ENCODE measurements around the gene ABCC8.

The ABCC8 gene

DNA sequence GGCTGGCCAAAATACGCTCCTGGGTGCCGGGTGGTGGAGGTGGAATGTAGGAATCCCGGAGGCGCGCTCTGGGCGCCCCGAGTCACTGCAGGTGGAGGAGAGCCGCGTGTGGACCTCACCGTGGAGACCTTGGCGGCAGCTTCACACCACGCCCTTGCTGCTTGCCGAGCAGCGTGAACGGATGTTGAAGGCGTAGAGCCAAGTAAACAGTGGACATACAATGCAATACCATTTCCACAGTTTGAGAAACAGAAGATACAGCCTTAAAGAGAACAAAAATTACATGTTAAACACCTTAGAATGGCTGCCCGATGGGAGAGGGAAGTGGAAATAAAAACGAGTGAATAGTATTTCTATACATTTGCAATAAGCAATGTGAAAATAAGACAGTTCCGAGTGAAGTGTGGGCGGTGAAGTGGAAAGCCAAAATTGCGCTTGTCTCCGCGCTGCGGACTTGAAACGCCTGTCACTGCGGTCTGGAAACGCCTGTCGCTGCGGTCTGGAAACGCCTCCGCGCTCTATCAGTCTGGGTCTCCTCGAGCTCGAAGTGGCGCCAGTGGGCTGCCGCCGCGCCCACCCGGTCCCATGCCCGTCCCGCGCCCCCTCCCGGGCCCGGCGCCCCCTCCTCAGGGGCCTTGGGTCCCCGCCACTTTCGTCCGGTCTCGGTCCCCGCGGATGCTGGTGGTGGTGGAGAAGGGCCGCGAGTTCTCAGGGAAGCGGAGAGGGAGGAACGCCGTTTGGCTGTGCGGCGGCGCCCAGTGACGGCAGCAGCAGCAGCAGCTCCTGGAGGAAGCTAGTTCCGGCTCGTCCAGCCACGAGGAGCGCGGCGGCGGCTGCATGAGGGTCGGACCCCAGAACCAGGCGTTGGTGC is 123.5 kb downstream of the ABCC8 start (continued):
- TF ChIP-seq, protein P1, sequence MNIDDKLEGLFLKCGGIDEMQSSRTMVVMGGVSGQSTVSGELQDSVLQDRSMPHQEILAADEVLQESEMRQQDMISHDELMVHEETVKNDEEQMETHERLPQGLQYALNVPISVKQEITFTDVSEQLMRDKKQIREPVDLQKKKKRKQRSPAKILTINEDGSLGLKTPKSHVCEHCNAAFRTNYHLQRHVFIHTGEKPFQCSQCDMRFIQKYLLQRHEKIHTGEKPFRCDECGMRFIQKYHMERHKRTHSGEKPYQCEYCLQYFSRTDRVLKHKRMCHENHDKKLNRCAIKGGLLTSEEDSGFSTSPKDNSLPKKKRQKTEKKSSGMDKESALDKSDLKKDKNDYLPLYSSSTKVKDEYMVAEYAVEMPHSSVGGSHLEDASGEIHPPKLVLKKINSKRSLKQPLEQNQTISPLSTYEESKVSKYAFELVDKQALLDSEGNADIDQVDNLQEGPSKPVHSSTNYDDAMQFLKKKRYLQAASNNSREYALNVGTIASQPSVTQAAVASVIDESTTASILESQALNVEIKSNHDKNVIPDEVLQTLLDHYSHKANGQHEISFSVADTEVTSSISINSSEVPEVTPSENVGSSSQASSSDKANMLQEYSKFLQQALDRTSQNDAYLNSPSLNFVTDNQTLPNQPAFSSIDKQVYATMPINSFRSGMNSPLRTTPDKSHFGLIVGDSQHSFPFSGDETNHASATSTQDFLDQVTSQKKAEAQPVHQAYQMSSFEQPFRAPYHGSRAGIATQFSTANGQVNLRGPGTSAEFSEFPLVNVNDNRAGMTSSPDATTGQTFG (tag by site-specific recombination; IDR thresholded peaks at IDR 0.05; ENCODE audit: borderline replicate concordance): no peak
- TF ChIP-seq, protein P2, sequence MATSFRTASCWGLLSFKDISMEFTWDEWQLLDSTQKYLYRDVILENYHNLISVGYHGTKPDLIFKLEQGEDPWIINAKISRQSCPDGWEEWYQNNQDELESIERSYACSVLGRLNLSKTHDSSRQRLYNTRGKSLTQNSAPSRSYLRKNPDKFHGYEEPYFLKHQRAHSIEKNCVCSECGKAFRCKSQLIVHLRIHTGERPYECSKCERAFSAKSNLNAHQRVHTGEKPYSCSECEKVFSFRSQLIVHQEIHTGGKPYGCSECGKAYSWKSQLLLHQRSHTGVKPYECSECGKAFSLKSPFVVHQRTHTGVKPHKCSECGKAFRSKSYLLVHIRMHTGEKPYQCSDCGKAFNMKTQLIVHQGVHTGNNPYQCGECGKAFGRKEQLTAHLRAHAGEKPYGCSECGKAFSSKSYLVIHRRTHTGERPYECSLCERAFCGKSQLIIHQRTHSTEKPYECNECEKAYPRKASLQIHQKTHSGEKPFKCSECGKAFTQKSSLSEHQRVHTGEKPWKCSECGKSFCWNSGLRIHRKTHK (tag by site-specific recombination; IDR thresholded peaks at IDR 0.05): no peak
- TF ChIP-seq, protein P3, sequence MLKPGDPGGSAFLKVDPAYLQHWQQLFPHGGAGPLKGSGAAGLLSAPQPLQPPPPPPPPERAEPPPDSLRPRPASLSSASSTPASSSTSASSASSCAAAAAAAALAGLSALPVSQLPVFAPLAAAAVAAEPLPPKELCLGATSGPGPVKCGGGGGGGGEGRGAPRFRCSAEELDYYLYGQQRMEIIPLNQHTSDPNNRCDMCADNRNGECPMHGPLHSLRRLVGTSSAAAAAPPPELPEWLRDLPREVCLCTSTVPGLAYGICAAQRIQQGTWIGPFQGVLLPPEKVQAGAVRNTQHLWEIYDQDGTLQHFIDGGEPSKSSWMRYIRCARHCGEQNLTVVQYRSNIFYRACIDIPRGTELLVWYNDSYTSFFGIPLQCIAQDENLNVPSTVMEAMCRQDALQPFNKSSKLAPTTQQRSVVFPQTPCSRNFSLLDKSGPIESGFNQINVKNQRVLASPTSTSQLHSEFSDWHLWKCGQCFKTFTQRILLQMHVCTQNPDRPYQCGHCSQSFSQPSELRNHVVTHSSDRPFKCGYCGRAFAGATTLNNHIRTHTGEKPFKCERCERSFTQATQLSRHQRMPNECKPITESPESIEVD (tag by site-specific recombination; IDR thresholded peaks at IDR 0.05): no peak
- TF ChIP-seq ZFP69B (tag by site-specific recombination; IDR thresholded peaks at IDR 0.05): 0 out of 2 replicates have a peak, but pooled peaks have one; percentile 34
- TF ChIP-seq FEZF1 (tag by site-specific recombination; IDR thresholded peaks at IDR 0.05): no peak
- TF ChIP-seq ZEB2 (tag by site-specific recombination; IDR thresholded peaks at IDR 0.05): peak; percentile 54; the same call in 1 of the 2 replicates
- TF ChIP-seq, protein P4, sequence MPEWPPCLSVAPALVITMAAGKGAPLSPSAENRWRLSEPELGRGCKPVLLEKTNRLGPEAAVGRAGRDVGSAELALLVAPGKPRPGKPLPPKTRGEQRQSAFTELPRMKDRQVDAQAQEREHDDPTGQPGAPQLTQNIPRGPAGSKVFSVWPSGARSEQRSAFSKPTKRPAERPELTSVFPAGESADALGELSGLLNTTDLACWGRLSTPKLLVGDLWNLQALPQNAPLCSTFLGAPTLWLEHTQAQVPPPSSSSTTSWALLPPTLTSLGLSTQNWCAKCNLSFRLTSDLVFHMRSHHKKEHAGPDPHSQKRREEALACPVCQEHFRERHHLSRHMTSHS (tag by site-specific recombination; IDR thresholded peaks at IDR 0.05): no peak
- TF ChIP-seq ZNF433 (tag by site-specific recombination; IDR thresholded peaks at IDR 0.05; ENCODE audit: low read depth): no peak
- TF ChIP-seq ZNF37A (tag by site-specific recombination; IDR thresholded peaks at IDR 0.05): no peak
- TF ChIP-seq, protein P5, sequence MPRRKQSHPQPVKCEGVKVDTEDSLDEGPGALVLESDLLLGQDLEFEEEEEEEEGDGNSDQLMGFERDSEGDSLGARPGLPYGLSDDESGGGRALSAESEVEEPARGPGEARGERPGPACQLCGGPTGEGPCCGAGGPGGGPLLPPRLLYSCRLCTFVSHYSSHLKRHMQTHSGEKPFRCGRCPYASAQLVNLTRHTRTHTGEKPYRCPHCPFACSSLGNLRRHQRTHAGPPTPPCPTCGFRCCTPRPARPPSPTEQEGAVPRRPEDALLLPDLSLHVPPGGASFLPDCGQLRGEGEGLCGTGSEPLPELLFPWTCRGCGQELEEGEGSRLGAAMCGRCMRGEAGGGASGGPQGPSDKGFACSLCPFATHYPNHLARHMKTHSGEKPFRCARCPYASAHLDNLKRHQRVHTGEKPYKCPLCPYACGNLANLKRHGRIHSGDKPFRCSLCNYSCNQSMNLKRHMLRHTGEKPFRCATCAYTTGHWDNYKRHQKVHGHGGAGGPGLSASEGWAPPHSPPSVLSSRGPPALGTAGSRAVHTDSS (tag by site-specific recombination; IDR thresholded peaks at IDR 0.05): no peak
- no peak for TF ChIP-seq ZNF621 (tag by site-specific recombination; IDR thresholded peaks at IDR 0.05)
- no peak for TF ChIP-seq SETDB1 (IDR thresholded peaks at IDR 0.05; ENCODE audit: insufficient read length, low read length)
- TF ChIP-seq BCL11B (tag by site-specific recombination; IDR thresholded peaks at IDR 0.05; ENCODE audit: low read depth): no peak
- TF ChIP-seq RBAK (tag by site-specific recombination; IDR thresholded peaks at IDR 0.05): no peak
- TF ChIP-seq, protein P6, sequence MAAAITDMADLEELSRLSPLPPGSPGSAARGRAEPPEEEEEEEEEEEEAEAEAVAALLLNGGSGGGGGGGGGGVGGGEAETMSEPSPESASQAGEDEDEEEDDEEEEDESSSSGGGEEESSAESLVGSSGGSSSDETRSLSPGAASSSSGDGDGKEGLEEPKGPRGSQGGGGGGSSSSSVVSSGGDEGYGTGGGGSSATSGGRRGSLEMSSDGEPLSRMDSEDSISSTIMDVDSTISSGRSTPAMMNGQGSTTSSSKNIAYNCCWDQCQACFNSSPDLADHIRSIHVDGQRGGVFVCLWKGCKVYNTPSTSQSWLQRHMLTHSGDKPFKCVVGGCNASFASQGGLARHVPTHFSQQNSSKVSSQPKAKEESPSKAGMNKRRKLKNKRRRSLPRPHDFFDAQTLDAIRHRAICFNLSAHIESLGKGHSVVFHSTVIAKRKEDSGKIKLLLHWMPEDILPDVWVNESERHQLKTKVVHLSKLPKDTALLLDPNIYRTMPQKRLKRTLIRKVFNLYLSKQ (tag by site-specific recombination; IDR thresholded peaks at IDR 0.05; ENCODE audit: borderline replicate concordance): no peak
- TF ChIP-seq, protein P7, sequence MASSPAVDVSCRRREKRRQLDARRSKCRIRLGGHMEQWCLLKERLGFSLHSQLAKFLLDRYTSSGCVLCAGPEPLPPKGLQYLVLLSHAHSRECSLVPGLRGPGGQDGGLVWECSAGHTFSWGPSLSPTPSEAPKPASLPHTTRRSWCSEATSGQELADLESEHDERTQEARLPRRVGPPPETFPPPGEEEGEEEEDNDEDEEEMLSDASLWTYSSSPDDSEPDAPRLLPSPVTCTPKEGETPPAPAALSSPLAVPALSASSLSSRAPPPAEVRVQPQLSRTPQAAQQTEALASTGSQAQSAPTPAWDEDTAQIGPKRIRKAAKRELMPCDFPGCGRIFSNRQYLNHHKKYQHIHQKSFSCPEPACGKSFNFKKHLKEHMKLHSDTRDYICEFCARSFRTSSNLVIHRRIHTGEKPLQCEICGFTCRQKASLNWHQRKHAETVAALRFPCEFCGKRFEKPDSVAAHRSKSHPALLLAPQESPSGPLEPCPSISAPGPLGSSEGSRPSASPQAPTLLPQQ (tag by site-specific recombination; IDR thresholded peaks at IDR 0.05): peak; percentile 56; the same call in 1 of the 2 replicates
- TF ChIP-seq MYNN (tag by site-specific recombination; IDR thresholded peaks at IDR 0.05; ENCODE audit: borderline replicate concordance): no peak
- TF ChIP-seq ZNF292 (tag by site-specific recombination; IDR thresholded peaks at IDR 0.05; ENCODE audit: borderline replicate concordance, low read depth): no peak
- TF ChIP-seq ZNF366 (tag by site-specific recombination; conservative IDR thresholded peaks at IDR 0.05): no peak; the same call in 1 of the 2 replicates
- 0 out of 2 replicates have a peak, but pooled peaks have one; percentile 14 for TF ChIP-seq ZNF777 (tag by site-specific recombination; IDR thresholded peaks at IDR 0.05; ENCODE audit: borderline replicate concordance)
- TF ChIP-seq WT1 (tag by site-specific recombination; IDR thresholded peaks at IDR 0.05): no peak
- no peak for TF ChIP-seq GLI4 (tag by site-specific recombination; IDR thresholded peaks at IDR 0.05)
- no peak for TF ChIP-seq ZBTB7A (tag by site-specific recombination; IDR thresholded peaks at IDR 0.05; ENCODE audit: low read depth)
- TF ChIP-seq ZNF302 (tag by site-specific recombination; IDR thresholded peaks at IDR 0.05; ENCODE audit: low read depth): no peak
- TF ChIP-seq ZNF658 (tag by site-specific recombination; IDR thresholded peaks at IDR 0.05): no peak
